Cardiac muscle cell (in vitro differentiated cells and primary cell): ENCODE measurements around the gene FAM78A. TPM values are rescaled to one million over a fixed set of nuclear protein-coding genes. Genes with fewer than 3 reads are reported as not detected.

ENCODE experiments used
- DNase-seq, 2 donors: peaks; one replicate each; pipeline versions ENCODE4 v3.0.0 to v3.0.0-alpha.2; 2010 to 2017; ENCODE audit warnings: low read depth in 1 of 2, low spot score in 1 of 2
- H3K27ac ChIP-seq: fragments of 200-600 bp; sonication (generic); 2 replicates; pipeline ENCODE4 v1.5.1; 2016
- H3K27me3 ChIP-seq: fragments of 200-600 bp; sonication (generic); 2 replicates; pipeline ENCODE4 v1.6.0; 2016; ENCODE audit warnings: control low read depth
- H3K36me3 ChIP-seq: fragments of 200-600 bp; sonication (generic); 2 replicates; pipeline ENCODE4 v1.5.1; 2016; ENCODE audit warnings: control low read depth
- H3K4me1 ChIP-seq: fragments of 200-600 bp; sonication (generic); 2 replicates; pipeline ENCODE4 v1.8.1; 2017; ENCODE audit warnings: low read depth, mild to moderate bottlenecking, mixed run types
- H3K4me3 ChIP-seq: fragments of 200-600 bp; sonication (generic); 2 replicates; pipeline ENCODE4 v1.5.1; 2016; ENCODE audit warnings: mild to moderate bottlenecking
- H3K9me3 ChIP-seq: fragments of 200-600 bp; sonication (generic); 2 replicates; pipeline ENCODE4 v1.5.1; 2017; ENCODE audit warnings: low read depth, mild to moderate bottlenecking, control low read depth
- CTCF ChIP-seq: IDR thresholded peaks from 2 replicates; pipeline ENCODE4 v1.5.1; 2012; ENCODE audit warnings: low read depth, mild to moderate bottlenecking, low read length
- polyA plus RNA-seq: library from polyadenylated mRNA; unstranded; fragments of >200 nt; fragmentation: Nextera tagmentation; extraction: Ambion mirVana; gene quantifications from 2 replicates; pipeline ENCODE4 v1.2.1, GENCODE V29; 2016
- total RNA-seq: library from RNA; depleted of rRNA; stranded (reverse); fragments of >200 nt; gene quantifications from 2 replicates; pipeline ENCODE4 v1.2.3, GENCODE V29; 2016

FAM78A gene
- total and polyA plus RNA-seq, 2 experiments from 2014 or later, result 21.5 to 42.6 TPM

DNA sequence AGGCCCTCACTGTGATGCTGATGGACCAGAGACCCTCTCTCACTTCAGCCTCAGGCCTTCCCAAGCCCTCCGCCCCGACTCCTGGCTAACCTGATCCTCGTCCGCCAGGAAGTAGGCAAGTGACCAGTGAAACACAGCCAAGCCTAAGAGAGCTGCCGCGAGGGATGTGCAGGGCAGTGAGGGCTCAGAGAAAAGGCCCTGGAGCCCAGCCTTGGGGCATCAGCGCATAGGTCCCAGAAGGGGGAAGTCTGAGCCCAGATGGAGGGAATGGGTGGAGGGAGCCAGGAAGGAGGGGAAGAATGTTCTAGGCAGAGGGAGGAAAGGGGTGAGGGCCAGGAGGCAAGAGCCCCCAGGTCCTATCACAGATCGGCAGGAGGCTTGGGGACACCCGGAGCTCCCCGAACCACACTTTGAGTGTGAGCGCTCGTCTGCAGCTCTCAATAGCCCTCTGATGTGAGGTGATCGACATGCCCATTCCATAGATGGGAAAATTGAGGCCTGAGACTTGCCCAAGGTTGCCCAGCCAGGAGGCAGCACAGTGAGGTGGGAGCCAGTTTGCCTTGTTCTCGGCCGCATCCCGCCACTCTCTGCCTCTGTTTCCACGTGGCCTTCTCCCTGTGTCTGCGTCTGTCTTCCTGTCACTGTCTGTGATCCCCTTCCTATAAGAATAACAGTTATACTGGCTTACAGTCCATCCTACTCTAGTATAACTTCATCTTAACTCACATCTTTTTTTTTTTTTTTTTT lies 33.4 kb upstream of the FAM78A start:
- peaks cover 5% of the 10 kb centered on the region for H3K4me1 ChIP-seq
- no peak for TF ChIP-seq CTCF
- H3K4me3 ChIP-seq, result no peak overlapping the region
- no peaks in the 10 kb centered on the region for H3K36me3 ChIP-seq
- H3K27me3 ChIP-seq, result no peaks in the 10 kb centered on the region
- no peaks in the 10 kb centered on the region for H3K9me3 ChIP-seq
- no peak for DNase-seq
- no peak overlapping the region for H3K27ac ChIP-seq

- H3K4me3 ChIP-seq, result no peak overlapping the region
- no peaks in the 10 kb centered on the region for H3K9me3 ChIP-seq
- no peaks in the 10 kb centered on the region for H3K36me3 ChIP-seq
- H3K27ac ChIP-seq, result no peak overlapping the region
- peaks cover 5% of the 10 kb centered on the region for H3K4me1 ChIP-seq
- DNase-seq, result no peak
- TF ChIP-seq CTCF, result no peak
- H3K27me3 ChIP-seq, result no peaks in the 10 kb centered on the region
Observed at GRCh38 chr9:131308906-131309529, 32.7 kb upstream of the FAM78A start.

DNA sequence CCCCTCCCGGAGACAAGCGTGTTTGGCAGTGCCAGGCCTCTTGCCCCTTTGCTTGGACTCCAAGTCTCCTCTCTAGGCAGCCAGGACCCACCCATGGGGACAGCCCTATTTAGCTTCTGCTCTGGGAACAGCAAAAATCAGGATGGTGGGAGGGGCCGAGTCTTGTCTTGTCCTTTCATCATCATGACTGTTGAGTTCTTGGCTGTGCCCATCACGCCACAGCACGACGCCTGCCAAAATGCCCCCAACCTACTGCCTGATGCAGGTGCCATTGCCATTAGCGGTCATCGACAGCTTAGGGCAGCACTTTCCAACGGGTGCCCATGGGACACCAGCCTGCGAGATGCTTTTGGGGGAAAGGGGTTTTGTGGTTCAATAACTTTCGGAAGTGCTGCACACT lies 32.1 kb upstream of the FAM78A start:
- no peaks in the 10 kb centered on the region for H3K27me3 ChIP-seq
- no peak for TF ChIP-seq CTCF
- H3K27ac ChIP-seq, result no peak overlapping the region
- DNase-seq, result no peak
- no peak overlapping the region for H3K4me3 ChIP-seq
- H3K4me1 ChIP-seq, result peaks cover 7% of the 10 kb centered on the region
- H3K9me3 ChIP-seq, result no peaks in the 10 kb centered on the region
- no peaks in the 10 kb centered on the region for H3K36me3 ChIP-seq

DNA sequence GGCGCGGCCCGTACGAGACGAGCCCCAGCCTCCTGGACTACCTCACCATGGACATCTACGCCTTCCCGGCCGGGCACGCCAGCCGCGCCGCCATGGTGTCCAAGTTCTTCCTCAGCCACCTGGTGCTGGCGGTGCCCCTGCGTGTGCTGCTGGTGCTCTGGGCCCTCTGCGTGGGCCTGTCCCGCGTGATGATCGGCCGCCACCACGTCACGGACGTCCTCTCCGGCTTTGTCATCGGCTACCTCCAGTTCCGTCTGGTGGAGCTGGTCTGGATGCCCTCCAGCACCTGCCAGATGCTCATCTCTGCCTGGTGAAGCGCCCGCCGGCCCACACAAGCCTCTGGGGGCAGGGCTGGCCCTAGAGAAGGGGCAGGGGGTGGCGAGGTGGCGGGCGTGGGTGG lies 31.7 kb upstream of the FAM78A start:
- Histone ChIP-seq H3K27ac (no peak overlapping the region), H3K27me3 (no peaks in the 10 kb centered on the region), H3K4me1 (peaks cover 9% of the 10 kb centered on the region), H3K9me3 (no peaks in the 10 kb centered on the region), H3K4me3 (no peak overlapping the region), H3K36me3 (no peaks in the 10 kb centered on the region)
- no peak for DNase-seq
- TF ChIP-seq CTCF, result no peak

DNA sequence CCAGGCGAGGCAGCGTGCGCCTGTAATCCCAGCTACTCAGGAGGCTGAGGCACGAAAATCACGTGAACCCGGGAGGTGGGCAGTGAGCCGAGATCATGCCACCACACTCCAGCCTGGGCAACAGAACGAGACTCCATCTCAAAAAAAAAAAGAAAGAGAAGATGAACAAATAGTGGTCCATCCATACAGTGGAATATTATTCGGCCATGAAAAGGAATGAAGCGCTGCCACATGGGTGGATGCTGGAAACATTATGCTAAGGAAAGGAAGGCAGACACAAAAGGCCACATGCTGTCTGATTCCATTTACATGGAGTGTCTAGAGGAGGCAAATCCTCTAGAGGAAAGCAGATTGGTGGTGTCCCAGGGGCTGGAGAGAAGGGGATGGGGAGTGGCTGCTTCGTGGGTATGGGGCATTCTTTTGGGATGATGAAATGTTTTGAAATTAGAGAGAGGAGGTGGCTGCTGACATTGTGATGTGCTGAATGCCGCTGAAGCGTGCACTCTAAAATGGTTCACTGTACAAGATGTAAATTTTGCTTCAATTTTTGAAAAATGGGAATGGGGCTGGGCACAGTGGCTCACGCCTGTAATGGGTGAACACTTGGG lies 30.2 kb upstream of the FAM78A start:
- DNase-seq, result no peak
- H3K4me3 ChIP-seq, result no peak overlapping the region

More for the DNA sequence above, 30.2 kb upstream of the FAM78A start:
- no peaks in the 10 kb centered on the region for H3K9me3 ChIP-seq
- no peaks in the 10 kb centered on the region for H3K27me3 ChIP-seq
- no peaks in the 10 kb centered on the region for H3K36me3 ChIP-seq
- no peak overlapping the region for H3K27ac ChIP-seq
- peaks cover 13% of the 10 kb centered on the region for H3K4me1 ChIP-seq
- TF ChIP-seq CTCF, result no peak
